Transverse colon (tissue), 4 donors: ENCODE data around the gene PLA2G4D. TPM values are rescaled to one million over a fixed set of nuclear protein-coding genes. Genes with fewer than 3 reads are reported as not detected.

Experiments
- DNase-seq: peaks from one replicate; pipeline ENCODE4 v3.0.0-alpha.2; 2019
- H3K27ac ChIP-seq, 4 donors: fragments of 200-600 bp; sonication (generic); 2 replicates each; pipeline ENCODE4 v1.5.1; 2016 to 2018; ENCODE audit warnings: inconsistent platforms in 4 of 4
- H3K27me3 ChIP-seq: fragments of 200-600 bp; sonication (generic); 2 replicates; pipeline ENCODE4 v1.5.1; 2017; ENCODE audit warnings: inconsistent platforms
- H3K36me3 ChIP-seq, 4 donors: fragments of 200-600 bp; sonication (generic); 2 replicates each; pipeline ENCODE4 v1.5.1; 2017 to 2019; ENCODE audit warnings: inconsistent platforms in 4 of 4
- H3K4me1 ChIP-seq, 4 donors: fragments of 200-600 bp; sonication (generic); 2 replicates each; pipeline ENCODE4 v1.5.1; 2017 to 2020; ENCODE audit warnings: inconsistent platforms in 4 of 4
- H3K4me3 ChIP-seq, 4 donors: fragments of 200-600 bp; sonication (generic); 1 replicate in 1 of 4; 2 replicates in 3 of 4; pipeline versions ENCODE4 v1.5.1 to v1.6.1; 2017 to 2019; ENCODE audit warnings: inconsistent platforms in 4 of 4
- H3K9me3 ChIP-seq, 2 donors: fragments of 200-600 bp; sonication (generic); 2 replicates each; pipeline ENCODE4 v1.5.1; 2017 to 2019; ENCODE audit warnings: inconsistent platforms in 2 of 2
- EP300 ChIP-seq: sonication (generic); formaldehyde crosslinking; IDR thresholded peaks from one replicate; pipeline ENCODE4 v1.6.1; 2017; ENCODE audit warnings: antibody characterized with exemption, low read depth
- POLR2A ChIP-seq: fragments of 450-650 bp; IDR thresholded peaks from one replicate; pipeline ENCODE4 v1.6.1; 2016; ENCODE audit warnings: antibody characterized with exemption, mild to moderate bottlenecking, moderate library complexity
- POLR2AphosphoS5 ChIP-seq, 3 donors: sonication (generic); formaldehyde crosslinking; IDR thresholded peaks; one replicate each; pipeline ENCODE4 v1.6.1; 2016; ENCODE audit warnings: antibody characterized with exemption in 3 of 3
- WGBS, 2 donors: methylation state at CpG; one replicate each; pipeline ENCODE4 v1.1.5; 2018; ENCODE audit warnings: low coverage in 1 of 2; 5-methylcytosine and 5-hydroxymethylcytosine counted together
- in situ Hi-C, 4 donors: fragments of 200-750 bp; cut with MboI; loops; one replicate each; pipeline versions ENCODE4 v1.15.0 to v1.15.1; 2017; ENCODE audit warnings: low sequenced_read_pairs in 3 of 4, low pct_ligation_motif_present in 1 of 4, low pct_unique_long_range_greater_than_20kb in 1 of 4
- intact Hi-C: fragments of 100-400 bp; cut with DNase I; formaldehyde crosslinking; loops from one replicate; pipeline ENCODE4 v1.15.1; 2023; ENCODE audit warnings: low total_unique reads
- total RNA-seq, 4 donors: library from RNA; depleted of rRNA; stranded (reverse); fragments of >200 nt; gene quantifications; one replicate each; pipeline ENCODE4 v1.1.0, GENCODE V29; 2016
- TF ChIP-seq, protein P1 (sequence below), 5 experiments: fragments of 200-600 bp in 3 of 5; fragments of 450-650 bp in 2 of 5; sonication (generic) in 3 of 5; IDR thresholded peaks; 1 replicate in 2 of 5; 2 replicates in 3 of 5; pipeline ENCODE4 v1.5.1; 2016 to 2017; ENCODE audit warnings: antibody characterized with exemption in 5 of 5, inconsistent platforms in 3 of 5, mild to moderate bottlenecking in 2 of 5, moderate library complexity in 1 of 5

The PLA2G4D gene
- total RNA-seq, 4 donors from 2014 or later, result 0.16 TPM; not detected in 3

DNA sequence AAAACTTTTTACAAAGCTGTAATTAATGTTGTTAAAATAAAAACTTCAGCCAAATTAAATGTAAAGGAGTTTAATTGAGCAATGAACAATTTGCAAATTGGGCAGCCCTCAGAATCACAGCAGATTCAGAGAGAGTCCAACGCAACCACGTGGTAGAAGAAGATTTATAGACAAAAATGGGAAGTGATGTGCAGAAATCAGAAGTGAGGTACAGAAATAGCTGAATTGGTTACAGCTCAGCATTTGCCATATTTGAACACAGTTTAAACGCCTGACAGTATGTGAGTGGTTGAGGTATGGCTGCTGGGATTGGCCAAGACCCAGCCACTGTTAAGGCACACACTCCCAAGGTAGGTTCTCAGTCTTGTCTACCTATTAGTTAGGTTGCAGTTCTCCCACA, 14.4 kb upstream of the PLA2G4D start:
- no peaks in the 10 kb centered on the region for H3K36me3 ChIP-seq
- in situ Hi-C loops, result no loop called here
- H3K27ac ChIP-seq, result no peak overlapping the region
- no peak for DNase-seq
- WGBS, 2 donors, result 59 to 90% methylated on average over 2 to 3 of the region's 3 CpGs
- no peaks in the 10 kb centered on the region for H3K27me3 ChIP-seq
- intact Hi-C loops, result no loop called here
- peaks cover 7 to 35% (median 17%) of the 10 kb centered on the region in 4 donors for H3K4me1 ChIP-seq
- H3K4me3 ChIP-seq, result no peak overlapping the region
- no peaks in the 10 kb centered on the region for H3K9me3 ChIP-seq
- TF ChIP-seq POLR2AphosphoS5 (IDR thresholded peaks at IDR 0.05) (no peak), EP300 (no peak), POLR2A (no peak)
- TF ChIP-seq, protein P1, sequence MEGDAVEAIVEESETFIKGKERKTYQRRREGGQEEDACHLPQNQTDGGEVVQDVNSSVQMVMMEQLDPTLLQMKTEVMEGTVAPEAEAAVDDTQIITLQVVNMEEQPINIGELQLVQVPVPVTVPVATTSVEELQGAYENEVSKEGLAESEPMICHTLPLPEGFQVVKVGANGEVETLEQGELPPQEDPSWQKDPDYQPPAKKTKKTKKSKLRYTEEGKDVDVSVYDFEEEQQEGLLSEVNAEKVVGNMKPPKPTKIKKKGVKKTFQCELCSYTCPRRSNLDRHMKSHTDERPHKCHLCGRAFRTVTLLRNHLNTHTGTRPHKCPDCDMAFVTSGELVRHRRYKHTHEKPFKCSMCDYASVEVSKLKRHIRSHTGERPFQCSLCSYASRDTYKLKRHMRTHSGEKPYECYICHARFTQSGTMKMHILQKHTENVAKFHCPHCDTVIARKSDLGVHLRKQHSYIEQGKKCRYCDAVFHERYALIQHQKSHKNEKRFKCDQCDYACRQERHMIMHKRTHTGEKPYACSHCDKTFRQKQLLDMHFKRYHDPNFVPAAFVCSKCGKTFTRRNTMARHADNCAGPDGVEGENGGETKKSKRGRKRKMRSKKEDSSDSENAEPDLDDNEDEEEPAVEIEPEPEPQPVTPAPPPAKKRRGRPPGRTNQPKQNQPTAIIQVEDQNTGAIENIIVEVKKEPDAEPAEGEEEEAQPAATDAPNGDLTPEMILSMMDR (IDR thresholded peaks at IDR 0.05), result no peak

DNA sequence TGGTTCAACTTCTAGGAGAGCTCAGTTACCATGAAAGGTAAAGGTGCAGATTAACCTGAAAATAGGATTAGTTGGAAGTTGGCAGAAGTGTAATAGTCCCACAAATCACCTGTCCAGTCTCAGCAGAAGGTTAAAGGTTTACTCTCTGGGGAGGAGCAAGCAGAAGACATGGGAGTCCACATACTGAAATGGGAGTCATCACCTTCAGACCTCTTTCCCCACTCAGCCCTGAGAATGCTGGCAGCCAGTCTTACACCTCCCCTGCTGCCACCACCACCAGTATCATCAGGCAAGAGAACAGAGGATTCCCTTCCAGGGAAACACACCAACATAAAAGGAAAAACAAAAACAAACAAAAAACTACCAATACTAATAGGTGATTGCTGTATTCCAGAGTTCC, 13.8 kb upstream of the PLA2G4D start:
- Histone ChIP-seq H3K36me3 (no peaks in the 10 kb centered on the region), H3K27me3 (no peaks in the 10 kb centered on the region), H3K4me1 (peaks cover 7 to 35% (median 17%) of the 10 kb centered on the region in 4 donors), H3K4me3 (no peak overlapping the region), H3K27ac (peak overlapping the region in 2 of 4 donors; percentile 32 to 46), H3K9me3 (no peaks in the 10 kb centered on the region)
- in situ Hi-C loops (no loop called here), intact Hi-C loops (no loop called here)
- TF ChIP-seq EP300 (no peak), POLR2A (no peak), POLR2AphosphoS5 (IDR thresholded peaks at IDR 0.05) (no peak)
- TF ChIP-seq, protein P1 (IDR thresholded peaks at IDR 0.05), result no peak
- no peak for DNase-seq

DNA sequence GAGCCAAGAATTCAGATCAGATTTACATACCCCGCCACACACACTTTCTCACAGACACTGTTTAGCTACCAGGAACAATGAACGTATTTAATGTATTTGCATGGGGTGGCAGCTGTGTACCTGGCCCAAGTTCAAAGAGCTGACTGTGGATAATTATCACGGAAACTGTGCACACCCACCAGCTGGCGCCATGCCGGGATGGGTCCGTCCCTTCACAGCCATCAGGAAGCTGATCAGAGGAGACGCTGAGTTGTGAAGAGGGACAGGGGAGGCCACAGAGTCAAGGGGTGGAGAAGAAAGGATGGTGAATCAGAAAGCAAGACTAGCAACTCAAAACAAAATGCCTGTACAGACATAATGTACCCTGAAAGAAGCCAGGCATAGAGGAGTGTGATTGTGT, 13.1 kb upstream of the PLA2G4D start:
- WGBS, 2 donors, result 20 to 25% methylated on average over 1 to 7 of the region's 7 CpGs
- Histone ChIP-seq H3K9me3 (no peaks in the 10 kb centered on the region), H3K4me3 (no peak overlapping the region), H3K27ac (peak overlapping the region; percentile 13 to 46 (median 32)), H3K4me1 (peaks cover 7 to 32% (median 15%) of the 10 kb centered on the region in 4 donors), H3K27me3 (no peaks in the 10 kb centered on the region), H3K36me3 (no peaks in the 10 kb centered on the region)
- in situ Hi-C loops (no loop called here), intact Hi-C loops (no loop called here)
- peak; percentile 23 for TF ChIP-seq POLR2A
- TF ChIP-seq POLR2AphosphoS5 (IDR thresholded peaks at IDR 0.05), result peak in 2 of 3 donors; percentile 67 to 74
- TF ChIP-seq, protein P1 (IDR thresholded peaks at IDR 0.05), result no peak
- no peak for TF ChIP-seq EP300
- peak; percentile 92 for DNase-seq

DNA sequence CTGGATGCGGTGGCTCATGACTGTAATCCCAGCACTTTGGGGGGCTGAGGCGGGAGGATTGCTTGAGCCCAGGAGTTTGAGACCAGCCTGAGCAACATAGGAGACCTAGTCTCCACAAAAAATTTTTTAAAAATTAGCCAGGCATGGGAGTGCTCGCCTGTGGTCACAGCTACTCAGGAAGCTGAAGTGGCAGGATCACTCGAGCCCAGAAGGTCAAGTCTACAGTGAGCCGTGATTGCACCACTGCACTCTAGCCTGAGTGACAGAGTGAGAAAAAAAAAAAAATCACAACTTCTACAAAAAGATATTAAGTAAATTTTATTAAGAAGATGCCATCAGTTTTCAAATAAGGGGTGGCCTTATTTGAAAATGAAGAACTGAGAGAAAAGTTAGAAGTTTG, 11.9 kb upstream of the PLA2G4D start:
- Histone ChIP-seq H3K4me1 (peaks cover 7 to 27% (median 13%) of the 10 kb centered on the region in 4 donors), H3K9me3 (no peaks in the 10 kb centered on the region), H3K36me3 (no peaks in the 10 kb centered on the region), H3K4me3 (no peak overlapping the region), H3K27ac (no peak overlapping the region), H3K27me3 (no peaks in the 10 kb centered on the region)
- 41 to 53% methylated on average over 3 to 5 of the region's 5 CpGs for WGBS, 2 donors
- intact Hi-C loops (no loop called here), in situ Hi-C loops (no loop called here)
- DNase-seq, result no peak
- TF ChIP-seq, protein P1 (IDR thresholded peaks at IDR 0.05), result no peak
- TF ChIP-seq EP300, result no peak
- no peak for TF ChIP-seq POLR2A
- TF ChIP-seq POLR2AphosphoS5 (IDR thresholded peaks at IDR 0.05), result no peak
